Activated naive CD4-positive, alpha-beta T cell treated with anti-CD3 and anti-CD28 coated beads, Interleukin-2, amount 10 ng/mL, durations not matched to agents 7 days and 5 days (primary cell): ENCODE results near the gene RGL1.
A peak's percentile ranks its signal among the peaks of the same experiment; 100 is the strongest.

ENCODE experiments used
- CTCF ChIA-PET: fragments of 350-600 bp; sonication (Branson Sonifier 250); formaldehyde crosslinking; loops from one replicate; lab custom pipeline; 2021; ENCODE audit warnings: antibody characterized with exemption; lab: Charles Lee
- DNase-seq: peaks from one replicate; pipeline ENCODE4 v3.0.0-alpha.2; 2020
- H3K27ac Mint-ChIP-seq: one replicate; pipeline ENCODE4 v1.8.0; 2021; ENCODE audit warnings: mild to moderate bottlenecking, moderate library complexity, mixed read lengths
- H3K27me3 Mint-ChIP-seq: one replicate; pipeline ENCODE4 v1.8.0; 2021; ENCODE audit warnings: mild to moderate bottlenecking, mixed read lengths
- H3K36me3 Mint-ChIP-seq: one replicate; pipeline ENCODE4 v1.8.0; 2021; ENCODE audit warnings: mixed read lengths
- H3K4me1 Mint-ChIP-seq: one replicate; pipeline ENCODE4 v1.8.0; 2021; ENCODE audit warnings: mixed read lengths
- H3K4me3 Mint-ChIP-seq: one replicate; pipeline ENCODE4 v1.8.0; 2021; ENCODE audit warnings: mild to moderate bottlenecking, moderate library complexity, mixed read lengths
- H3K9me3 Mint-ChIP-seq: one replicate; pipeline ENCODE4 v1.8.0; 2021; ENCODE audit warnings: mixed read lengths

The RGL1 gene

GRCh38 chr1:183907070-183907469 lies 102.2 kb downstream of the RGL1 start:
- Mint-ChIP-seq H3K4me3 (no peak overlapping the region), H3K27ac (no peak overlapping the region), H3K4me1 (peaks cover 6% of the 10 kb centered on the region), H3K36me3 (peaks cover 1% of the 10 kb centered on the region), H3K9me3 (no peaks in the 10 kb centered on the region), H3K27me3 (no peaks in the 10 kb centered on the region)
- CTCF ChIA-PET, result interaction anchor here (0.8 to 1.5 kb wide), 2 partner anchors 9 kb away, joined by 3 to 10 read pairs; no protein-coding TSS in a partner anchor
- DNase-seq, result no peak

- peaks cover 6% of the 10 kb centered on the region for H3K4me1 Mint-ChIP-seq
- H3K36me3 Mint-ChIP-seq, result peaks cover 4% of the 10 kb centered on the region
- no peak overlapping the region for H3K27ac Mint-ChIP-seq
- H3K9me3 Mint-ChIP-seq, result no peaks in the 10 kb centered on the region
- DNase-seq, result no peak
- H3K27me3 Mint-ChIP-seq, result no peaks in the 10 kb centered on the region
- CTCF ChIA-PET, result interaction anchor here (0.8 to 1.5 kb wide), 2 partner anchors 8 to 10 kb away, joined by 3 to 10 read pairs; no protein-coding TSS in a partner anchor
- no peak overlapping the region for H3K4me3 Mint-ChIP-seq
These were observed 103.2 kb downstream of the RGL1 start for GRCh38 chr1:183908079-183908478.

GRCh38 chr1:183909672-183910071 lies 104.8 kb downstream of the RGL1 start:
- no peaks in the 10 kb centered on the region for H3K9me3 Mint-ChIP-seq
- no peak overlapping the region for H3K4me3 Mint-ChIP-seq
- peaks cover 4% of the 10 kb centered on the region for H3K36me3 Mint-ChIP-seq
- CTCF ChIA-PET, result no interaction called here
- no peak for DNase-seq
- peaks cover 6% of the 10 kb centered on the region for H3K4me1 Mint-ChIP-seq
- H3K27ac Mint-ChIP-seq, result no peak overlapping the region
- no peaks in the 10 kb centered on the region for H3K27me3 Mint-ChIP-seq

GRCh38 chr1:183910845-183911244 lies 105.9 kb downstream of the RGL1 start:
- no peaks in the 10 kb centered on the region for H3K27me3 Mint-ChIP-seq
- H3K36me3 Mint-ChIP-seq, result peaks cover 4% of the 10 kb centered on the region
- DNase-seq, result no peak
- CTCF ChIA-PET, result interaction anchor here (1.1 to 1.3 kb wide), 2 partner anchors 226 to 256 kb away, joined by 3 to 5 read pairs; no protein-coding TSS in a partner anchor
- no peaks in the 10 kb centered on the region for H3K9me3 Mint-ChIP-seq
- peaks cover 9% of the 10 kb centered on the region for H3K4me1 Mint-ChIP-seq
- H3K27ac Mint-ChIP-seq, result no peak overlapping the region
- no peak overlapping the region for H3K4me3 Mint-ChIP-seq

GRCh38 chr1:183911285-183911684 lies 106.4 kb downstream of the RGL1 start:
- Mint-ChIP-seq H3K9me3 (no peaks in the 10 kb centered on the region), H3K4me3 (no peak overlapping the region), H3K27ac (no peak overlapping the region), H3K36me3 (peaks cover 4% of the 10 kb centered on the region), H3K27me3 (no peaks in the 10 kb centered on the region), H3K4me1 (peaks cover 14% of the 10 kb centered on the region)
- CTCF ChIA-PET, result interaction anchor here (1.1 to 1.3 kb wide), 2 partner anchors 227 to 256 kb away, joined by 3 to 5 read pairs; no protein-coding TSS in a partner anchor
- DNase-seq, result no peak

- Mint-ChIP-seq H3K9me3 (no peaks in the 10 kb centered on the region), H3K4me3 (no peak overlapping the region), H3K36me3 (peaks cover 3% of the 10 kb centered on the region), H3K27ac (no peak overlapping the region), H3K27me3 (no peaks in the 10 kb centered on the region), H3K4me1 (peaks cover 18% of the 10 kb centered on the region)
- CTCF ChIA-PET, result interaction anchor here (1.3 to 5.7 kb wide), 3 partner anchors 7 to 258 kb away, joined by 4 to 140 read pairs (median 5); partner anchors contain the start of gene APOBEC4
- no peak for DNase-seq
These were observed 107.5 kb downstream of the RGL1 start for GRCh38 chr1:183912265-183912886.

GRCh38 chr1:183913567-183913993 lies 108.7 kb downstream of the RGL1 start:
- no peak overlapping the region for H3K4me3 Mint-ChIP-seq
- CTCF ChIA-PET, result interaction anchor here (1.6 to 5.7 kb wide), 2 partner anchors 9 to 259 kb away, joined by 4 to 140 read pairs; partner anchors contain the start of gene APOBEC4
- peaks cover 18% of the 10 kb centered on the region for H3K4me1 Mint-ChIP-seq
- peaks cover 3% of the 10 kb centered on the region for H3K36me3 Mint-ChIP-seq
- no peak for DNase-seq
- no peak overlapping the region for H3K27ac Mint-ChIP-seq
- H3K9me3 Mint-ChIP-seq, result no peaks in the 10 kb centered on the region
- H3K27me3 Mint-ChIP-seq, result no peaks in the 10 kb centered on the region

- Mint-ChIP-seq H3K27ac (no peak overlapping the region), H3K4me1 (peaks cover 18% of the 10 kb centered on the region), H3K4me3 (no peak overlapping the region), H3K9me3 (no peaks in the 10 kb centered on the region), H3K36me3 (peaks cover 3% of the 10 kb centered on the region), H3K27me3 (no peaks in the 10 kb centered on the region)
- CTCF ChIA-PET, result interaction anchor here (1.6 to 5.7 kb wide), 4 partner anchors 9 to 260 kb away, joined by 4 to 140 read pairs (median 10); partner anchors contain the start of gene APOBEC4
- no peak for DNase-seq
These were observed 109.4 kb downstream of the RGL1 start for GRCh38 chr1:183914276-183914675.

GRCh38 chr1:183914891-183915290 lies 110.0 kb downstream of the RGL1 start:
- CTCF ChIA-PET, result interaction anchor here (0.6 to 5.7 kb wide), 16 partner anchors 11 to 446 kb away, joined by 3 to 140 read pairs (median 6); partner anchors contain the start of gene APOBEC4
- no peak for DNase-seq
- no peak overlapping the region for H3K27ac Mint-ChIP-seq
- peaks cover 3% of the 10 kb centered on the region for H3K36me3 Mint-ChIP-seq
- no peaks in the 10 kb centered on the region for H3K27me3 Mint-ChIP-seq
- peaks cover 18% of the 10 kb centered on the region for H3K4me1 Mint-ChIP-seq
- no peak overlapping the region for H3K4me3 Mint-ChIP-seq
- no peaks in the 10 kb centered on the region for H3K9me3 Mint-ChIP-seq

- CTCF ChIA-PET, result interaction anchor here (0.6 to 5.7 kb wide), 35 partner anchors 8 to 803 kb away, joined by 3 to 140 read pairs (median 5); partner anchors contain the start of gene APOBEC4
- DNase-seq, result peak; percentile 78
- peaks cover 3% of the 10 kb centered on the region for H3K36me3 Mint-ChIP-seq
- H3K9me3 Mint-ChIP-seq, result no peaks in the 10 kb centered on the region
- no peak overlapping the region for H3K27ac Mint-ChIP-seq
- peaks cover 18% of the 10 kb centered on the region for H3K4me1 Mint-ChIP-seq
- H3K27me3 Mint-ChIP-seq, result no peaks in the 10 kb centered on the region
- no peak overlapping the region for H3K4me3 Mint-ChIP-seq
These were observed 110.9 kb downstream of the RGL1 start for GRCh38 chr1:183915625-183916510.

GRCh38 chr1:183916574-183916973 lies 111.7 kb downstream of the RGL1 start:
- no peak overlapping the region for H3K27ac Mint-ChIP-seq
- H3K4me1 Mint-ChIP-seq, result peaks cover 13% of the 10 kb centered on the region
- no peaks in the 10 kb centered on the region for H3K9me3 Mint-ChIP-seq
- DNase-seq, result no peak
- H3K27me3 Mint-ChIP-seq, result no peaks in the 10 kb centered on the region
- CTCF ChIA-PET, result interaction anchor here (0.6 to 5.7 kb wide), 27 partner anchors 9 to 802 kb away, joined by 3 to 140 read pairs (median 6); partner anchors contain the start of gene APOBEC4
- no peak overlapping the region for H3K4me3 Mint-ChIP-seq
- H3K36me3 Mint-ChIP-seq, result peaks cover 3% of the 10 kb centered on the region

- peak; percentile 22 for DNase-seq
- Mint-ChIP-seq H3K9me3 (no peaks in the 10 kb centered on the region), H3K27me3 (no peaks in the 10 kb centered on the region), H3K4me3 (no peak overlapping the region), H3K4me1 (peaks cover 12% of the 10 kb centered on the region), H3K36me3 (no peaks in the 10 kb centered on the region), H3K27ac (no peak overlapping the region)
- CTCF ChIA-PET, result no interaction called here
These were observed 113.7 kb downstream of the RGL1 start for GRCh38 chr1:183918589-183918988.

GRCh38 chr1:183920651-183921050 lies 115.7 kb downstream of the RGL1 start:
- peaks cover 10% of the 10 kb centered on the region for H3K4me1 Mint-ChIP-seq
- CTCF ChIA-PET, result interaction anchor here (1.0 to 2.1 kb wide), 2 partner anchors 156 to 236 kb away, joined by 3 to 6 read pairs; no protein-coding TSS in a partner anchor
- no peaks in the 10 kb centered on the region for H3K27me3 Mint-ChIP-seq
- no peak overlapping the region for H3K4me3 Mint-ChIP-seq
- peaks cover 6% of the 10 kb centered on the region for H3K36me3 Mint-ChIP-seq
- no peaks in the 10 kb centered on the region for H3K9me3 Mint-ChIP-seq
- no peak for DNase-seq
- no peak overlapping the region for H3K27ac Mint-ChIP-seq

- H3K4me3 Mint-ChIP-seq, result no peak overlapping the region
- no peak overlapping the region for H3K27ac Mint-ChIP-seq
- no peak for DNase-seq
- H3K27me3 Mint-ChIP-seq, result no peaks in the 10 kb centered on the region
- H3K9me3 Mint-ChIP-seq, result no peaks in the 10 kb centered on the region
- H3K4me1 Mint-ChIP-seq, result no peaks in the 10 kb centered on the region
- peaks cover 6% of the 10 kb centered on the region for H3K36me3 Mint-ChIP-seq
- CTCF ChIA-PET, result interaction anchor here (1.3 kb wide), 1 partner anchor 267 kb away, joined by 3 read pairs; no protein-coding TSS in a partner anchor
These were observed 117.3 kb downstream of the RGL1 start for GRCh38 chr1:183922197-183922596.
